Endothelial cell of umbilical vein (primary cell): ENCODE data around the gene PRSS57. TPM values are rescaled to one million over a fixed set of nuclear protein-coding genes. Genes with fewer than 3 reads are reported as not detected.

Experiments
- BruUV-seq: library from RNA; stranded (reverse); fragments of 400-500 nt; replicated peaks from 2 replicates; lab custom pipeline; 2021; lab: Mats Ljungman, UMichigan
- CTCF ChIA-PET: fragments of 300-600, 350-600 bp; sonication (Branson Sonifier 250); formaldehyde crosslinking; loops from one replicate; lab custom pipeline; 2021; ENCODE audit warnings: antibody characterized with exemption, inconsistent platforms; lab: Charles Lee
- POLR2A ChIA-PET: fragments of 300-600, 350-600 bp; sonication (Branson Sonifier 250); formaldehyde crosslinking; loops from one replicate; lab custom pipeline; 2021; ENCODE audit warnings: antibody characterized with exemption, inconsistent platforms; lab: Charles Lee
- DNase-seq: peaks from one replicate; pipeline ENCODE4 v3.0.0-alpha.2; 2011; ENCODE audit warnings: low read depth, low spot score
- FAIRE-seq: peaks from 2 replicates; lab custom pipeline; 2011; peaks lifted over from hg19 to GRCh38; lab: Jason Lieb, UNC
- H2AFZ ChIP-seq: 2 replicates; pipeline ENCODE4 v1.6.0; 2012; ENCODE audit warnings: low read depth, low read length, control low read depth, inconsistent platforms
- H3K27ac ChIP-seq: 2 replicates; pipeline ENCODE4 v1.5.1; 2011; ENCODE audit warnings: low read depth, mild to moderate bottlenecking, control low read depth, low read length, moderate library complexity; ENCODE audit not compliant: insufficient read depth
- H3K27me3 ChIP-seq, 2 experiments: 2 replicates each; pipeline versions ENCODE4 v1.6.0 to v1.6.1; 2011; ENCODE audit warnings: low read length in 2 of 2, mixed read lengths in 1 of 2; ENCODE audit not compliant: control insufficient read depth in 2 of 2, insufficient read depth in 2 of 2
- H3K36me3 ChIP-seq, 2 experiments: 2 replicates in 1 of 2; 3 replicates in 1 of 2; pipeline ENCODE4 v1.5.1; 2011; ENCODE audit warnings: low read length in 2 of 2, mild to moderate bottlenecking in 1 of 2, moderate library complexity in 1 of 2; ENCODE audit not compliant: control insufficient read depth in 2 of 2, insufficient read depth in 2 of 2; ENCODE audit errors: extremely low read depth in 1 of 2
- H3K4me1 ChIP-seq: 3 replicates; pipeline ENCODE4 v1.5.1; 2011; ENCODE audit warnings: mild to moderate bottlenecking, low read length; ENCODE audit not compliant: control insufficient read depth, insufficient read depth; ENCODE audit errors: extremely low read depth
- H3K4me2 ChIP-seq: 2 replicates; pipeline ENCODE4 v1.6.1; 2011; ENCODE audit warnings: low read length, control low read depth, mixed read lengths; ENCODE audit not compliant: insufficient read depth
- H3K4me3 ChIP-seq, 3 experiments: fragments of 200-600 bp in 1 of 3; sonication (generic), shearing (Covaris generic) in 1 of 3; replicated peaks in 1 of 3; 2 replicates each; pipeline ENCODE4 v1.5.1; 2011 to 2016; ENCODE audit warnings: control low read depth in 3 of 3, low read length in 3 of 3, mild to moderate bottlenecking in 2 of 3, inconsistent platforms in 1 of 3, low read depth in 1 of 3, moderate library complexity in 1 of 3; ENCODE audit not compliant: insufficient read depth in 1 of 3
- H3K79me2 ChIP-seq: 2 replicates; pipeline ENCODE4 v1.6.0; 2012; ENCODE audit warnings: low read length, inconsistent platforms; ENCODE audit not compliant: control insufficient read depth, insufficient read depth
- H3K9ac ChIP-seq: replicated peaks from 2 replicates; pipeline ENCODE3; 2011; ENCODE audit warnings: low read length, control low read depth; ENCODE audit not compliant: insufficient read depth; ENCODE audit errors: extremely low read depth
- H3K9me1 ChIP-seq: replicated peaks from 3 replicates; pipeline ENCODE4 v1.6.0; 2011; ENCODE audit warnings: mild to moderate bottlenecking, low read length; ENCODE audit not compliant: control insufficient read depth, insufficient read depth; ENCODE audit errors: extremely low read depth
- H3K9me3 ChIP-seq: replicated peaks from 2 replicates; pipeline ENCODE4 v1.5.1; 2012; ENCODE audit warnings: low read length, inconsistent platforms; ENCODE audit not compliant: control insufficient read depth, insufficient read depth
- H4K20me1 ChIP-seq: replicated peaks from 2 replicates; pipeline ENCODE3; 2011; ENCODE audit warnings: mild to moderate bottlenecking, low read length; ENCODE audit not compliant: control insufficient read depth, insufficient read depth; ENCODE audit errors: extremely low read depth
- EZH2 ChIP-seq: IDR thresholded peaks from 2 replicates; pipeline ENCODE4 v1.6.1; 2012; ENCODE audit warnings: borderline replicate concordance, low read depth, mild to moderate bottlenecking, moderate library complexity, low read length, inconsistent platforms; ENCODE audit not compliant: severe bottlenecking
- FOS ChIP-seq: IDR thresholded peaks from 2 replicates; pipeline ENCODE4 v1.6.1; 2011; ENCODE audit warnings: mild to moderate bottlenecking, low read length, moderate library complexity, borderline replicate concordance; ENCODE audit not compliant: insufficient read depth
- GATA2 ChIP-seq: IDR thresholded peaks from 2 replicates; pipeline ENCODE4 v1.7.0; 2011; ENCODE audit warnings: low read depth, mild to moderate bottlenecking, moderate library complexity, mixed read lengths, low read length; ENCODE audit not compliant: insufficient read length, insufficient read depth
- JUN ChIP-seq: IDR thresholded peaks from 2 replicates; pipeline ENCODE4 v1.6.1; 2011; ENCODE audit warnings: borderline replicate concordance, low read depth; ENCODE audit not compliant: insufficient read length, insufficient read depth
- MYC ChIP-seq: IDR thresholded peaks from one replicate; pipeline ENCODE4 v1.6.1; 2011; ENCODE audit warnings: mild to moderate bottlenecking, low read depth, low read length
- POLR2A ChIP-seq: IDR thresholded peaks from 2 replicates; pipeline ENCODE4 v1.6.1; 2012; ENCODE audit warnings: low read depth, mild to moderate bottlenecking, control low read depth, low read length
- POLR2AphosphoS5 ChIP-seq: IDR thresholded peaks from 2 replicates; pipeline ENCODE4 v1.6.1; 2012; ENCODE audit warnings: low read depth, mild to moderate bottlenecking, control low read depth, low read length, moderate library complexity; ENCODE audit not compliant: insufficient read depth
- dilution Hi-C: fragments of 300-500 bp; cut with MboI; formaldehyde crosslinking; loops from one replicate; pipeline ENCODE4 v1.15.0; 2019; ENCODE audit warnings: low sequenced_read_pairs; ENCODE audit not compliant: extremely low pct_ligation_motif_present
- intact Hi-C: fragments of 100-400 bp; cut with micrococcal nuclease; formaldehyde crosslinking; loops from one replicate; pipeline ENCODE4 v1.10.0; 2022
- polyA plus RNA-seq, 4 experiments: library from polyadenylated mRNA; depleted of rRNA in 3 of 4; stranded (reverse) in 3 of 4; unstranded in 1 of 4; fragments of >200 nt; gene quantifications; 2 replicates each; pipeline versions ENCODE4 v1.2.1 to v1.2.3, GENCODE V29; 2011 to 2012; ENCODE audit warnings: missing spikeins in 1 of 4
- total RNA-seq: library from RNA; stranded (reverse); gene quantifications from 2 replicates; pipeline ENCODE4 v1.2.3, GENCODE V29; 2021
- TF ChIP-seq, protein P1 (sequence below), 2 donors: IDR thresholded peaks; 1 replicate in 1 of 2; 2 replicates in 1 of 2; pipeline ENCODE4 v1.5.1; 2011; ENCODE audit warnings: low read length in 2 of 2, mild to moderate bottlenecking in 2 of 2, moderate library complexity in 2 of 2, control low read depth in 1 of 2, inconsistent platforms in 1 of 2, low read depth in 1 of 2; ENCODE audit not compliant: insufficient read depth in 1 of 2; ENCODE audit errors: extremely low read depth in 1 of 2
- TF ChIP-seq, protein P2 (sequence below): IDR thresholded peaks from 2 replicates; pipeline ENCODE4 v1.6.1; 2011; ENCODE audit not compliant: insufficient read depth, insufficient read length

PRSS57 gene
- total and polyA plus RNA-seq, 2 donors (not counting 3 experiments of a cell fraction or from before 2014, with no cell fraction given), result not detected

DNA sequence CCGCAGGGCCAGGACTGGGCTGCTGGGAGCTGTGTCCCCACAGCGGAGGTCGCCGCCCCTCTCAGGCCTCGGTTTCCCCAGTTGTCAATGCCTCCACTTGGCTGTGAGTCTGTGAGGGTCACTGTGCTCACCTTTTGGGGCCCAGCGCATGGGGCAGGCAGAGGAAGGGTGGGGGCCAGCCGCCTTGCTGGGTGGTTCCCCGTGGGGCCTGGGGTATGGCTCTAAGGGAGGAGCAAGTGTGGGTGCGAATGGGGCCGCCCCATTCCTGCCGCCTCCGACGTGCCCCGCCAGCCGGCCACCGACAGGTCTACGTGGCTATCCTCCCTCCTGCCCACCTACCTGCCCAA, 56.4 kb downstream of the PRSS57 start:
- no peak overlapping the region for H2AFZ ChIP-seq
- H3K79me2 ChIP-seq, result no peaks in the 10 kb centered on the region
- H3K36me3 ChIP-seq, result no peaks in the 10 kb centered on the region
- no peaks in the 10 kb centered on the region for H3K9me1 ChIP-seq
- no peak overlapping the region for H3K4me2 ChIP-seq
- no TSS peak for BruUV-seq
- H4K20me1 ChIP-seq, result no peaks in the 10 kb centered on the region
- H3K4me3 ChIP-seq, result no peak overlapping the region
- ChIA-PET POLR2A (no interaction called here), CTCF (no interaction called here)
- no peaks in the 10 kb centered on the region for H3K27me3 ChIP-seq
- no peak overlapping the region for H3K9ac ChIP-seq
- DNase-seq (no peak), FAIRE-seq (no peak)
- peaks cover 9% of the 10 kb centered on the region for H3K4me1 ChIP-seq
- dilution Hi-C loops, result no loop called here
- H3K27ac ChIP-seq, result no peak overlapping the region
- intact Hi-C loops, result no loop called here
- no peaks in the 10 kb centered on the region for H3K9me3 ChIP-seq
- TF ChIP-seq POLR2A, result no peak
- TF ChIP-seq EZH2, result no peak
- no peak for TF ChIP-seq MYC
- TF ChIP-seq POLR2AphosphoS5, result no peak
- TF ChIP-seq FOS, result no peak
- no peak for TF ChIP-seq GATA2
- TF ChIP-seq, protein P1, sequence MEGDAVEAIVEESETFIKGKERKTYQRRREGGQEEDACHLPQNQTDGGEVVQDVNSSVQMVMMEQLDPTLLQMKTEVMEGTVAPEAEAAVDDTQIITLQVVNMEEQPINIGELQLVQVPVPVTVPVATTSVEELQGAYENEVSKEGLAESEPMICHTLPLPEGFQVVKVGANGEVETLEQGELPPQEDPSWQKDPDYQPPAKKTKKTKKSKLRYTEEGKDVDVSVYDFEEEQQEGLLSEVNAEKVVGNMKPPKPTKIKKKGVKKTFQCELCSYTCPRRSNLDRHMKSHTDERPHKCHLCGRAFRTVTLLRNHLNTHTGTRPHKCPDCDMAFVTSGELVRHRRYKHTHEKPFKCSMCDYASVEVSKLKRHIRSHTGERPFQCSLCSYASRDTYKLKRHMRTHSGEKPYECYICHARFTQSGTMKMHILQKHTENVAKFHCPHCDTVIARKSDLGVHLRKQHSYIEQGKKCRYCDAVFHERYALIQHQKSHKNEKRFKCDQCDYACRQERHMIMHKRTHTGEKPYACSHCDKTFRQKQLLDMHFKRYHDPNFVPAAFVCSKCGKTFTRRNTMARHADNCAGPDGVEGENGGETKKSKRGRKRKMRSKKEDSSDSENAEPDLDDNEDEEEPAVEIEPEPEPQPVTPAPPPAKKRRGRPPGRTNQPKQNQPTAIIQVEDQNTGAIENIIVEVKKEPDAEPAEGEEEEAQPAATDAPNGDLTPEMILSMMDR (IDR thresholded peaks at IDR 0.05; ENCODE audit: extremely low read depth in 1 of 2, insufficient read depth in 1 of 2, low read depth in 1 of 2, low read length in 2 of 2), result no peak
- no peak for TF ChIP-seq JUN
- TF ChIP-seq, protein P2, sequence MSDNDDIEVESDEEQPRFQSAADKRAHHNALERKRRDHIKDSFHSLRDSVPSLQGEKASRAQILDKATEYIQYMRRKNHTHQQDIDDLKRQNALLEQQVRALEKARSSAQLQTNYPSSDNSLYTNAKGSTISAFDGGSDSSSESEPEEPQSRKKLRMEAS, result no peak

Other genes with a start within 250 kb of the PRSS57 start
- 4.2 and 7.5 TPM in 2 replicates for gene SHC2, start 234.4 kb downstream of the PRSS57 start, total RNA-seq
- 11.8 and 16.8 TPM in 2 replicates for gene SHC2, start 234.4 kb downstream of the PRSS57 start, polyA plus RNA-seq
- 0.31 and 0.44 TPM in 2 replicates for gene MADCAM1, start 199.0 kb downstream of the PRSS57 start, total RNA-seq
- 0.06 and 0.07 TPM in 2 replicates for gene MADCAM1, start 199.0 kb downstream of the PRSS57 start, polyA plus RNA-seq
- gene TPGS1, start 188.0 kb downstream of the PRSS57 start, total RNA-seq, result 24.0 and 24.7 TPM in 2 replicates
- gene TPGS1, start 188.0 kb downstream of the PRSS57 start, polyA plus RNA-seq, result 20.9 and 24.2 TPM in 2 replicates
- gene CDC34, start 163.7 kb downstream of the PRSS57 start, total RNA-seq, result 92.9 and 93.2 TPM in 2 replicates
- 90.4 and 101 TPM in 2 replicates for gene CDC34, start 163.7 kb downstream of the PRSS57 start, polyA plus RNA-seq
- gene GZMM, start 151.4 kb downstream of the PRSS57 start, total RNA-seq, result not detected in 2 replicates
- not detected in 2 replicates for gene GZMM, start 151.4 kb downstream of the PRSS57 start, polyA plus RNA-seq
- 466 and 485 TPM in 2 replicates for gene BSG, start 122.9 kb downstream of the PRSS57 start, total RNA-seq
- 661 and 823 TPM in 2 replicates for gene BSG, start 122.9 kb downstream of the PRSS57 start, polyA plus RNA-seq
- 0.37 and 0.53 TPM in 2 replicates for gene HCN2, start 105.6 kb downstream of the PRSS57 start, total RNA-seq
- 0.18 TPM in 2 replicates for gene HCN2, start 105.6 kb downstream of the PRSS57 start, polyA plus RNA-seq
- gene POLRMT, start 61.9 kb downstream of the PRSS57 start, total RNA-seq, result 46.7 and 50.6 TPM in 2 replicates
- 38.9 and 50.8 TPM in 2 replicates for gene POLRMT, start 61.9 kb downstream of the PRSS57 start, polyA plus RNA-seq
- not detected in 2 replicates for gene FGF22, start 55.6 kb downstream of the PRSS57 start, total RNA-seq
- gene FGF22, start 55.6 kb downstream of the PRSS57 start, polyA plus RNA-seq, result 0.06 and 0.07 TPM in 2 replicates
- 58.4 and 61.3 TPM in 2 replicates for gene RNF126, start 32.2 kb downstream of the PRSS57 start, total RNA-seq
- gene RNF126, start 32.2 kb downstream of the PRSS57 start, polyA plus RNA-seq, result 19.2 and 20.5 TPM in 2 replicates
- 19.9 and 30.3 TPM in 2 replicates for gene FSTL3, start 19.1 kb downstream of the PRSS57 start, total RNA-seq
- 45.2 and 70.7 TPM in 2 replicates for gene FSTL3, start 19.1 kb downstream of the PRSS57 start, polyA plus RNA-seq
- 24.2 and 31.8 TPM in 2 replicates for gene PALM, start 13.5 kb upstream of the PRSS57 start, total RNA-seq
- gene PALM, start 13.5 kb upstream of the PRSS57 start, polyA plus RNA-seq, result 3.9 and 5.7 TPM in 2 replicates
- not detected in 2 replicates for gene MISP, start 55.7 kb upstream of the PRSS57 start, total RNA-seq
- gene MISP, start 55.7 kb upstream of the PRSS57 start, polyA plus RNA-seq, result not detected in 2 replicates
- gene PTBP1, start 102.0 kb upstream of the PRSS57 start, total RNA-seq, result 607 and 623 TPM in 2 replicates
- 382 and 465 TPM in 2 replicates for gene PTBP1, start 102.0 kb upstream of the PRSS57 start, polyA plus RNA-seq
- gene PLPPR3, start 126.5 kb upstream of the PRSS57 start, total RNA-seq, result 0.76 and 1.2 TPM in 2 replicates
- gene PLPPR3, start 126.5 kb upstream of the PRSS57 start, polyA plus RNA-seq, result 1.1 and 2.0 TPM in 2 replicates
- not detected in 2 replicates for gene AZU1, start 132.4 kb upstream of the PRSS57 start, total RNA-seq
- 0.12 TPM in 1 of 2 replicates, not detected in the other for gene AZU1, start 132.4 kb upstream of the PRSS57 start, polyA plus RNA-seq
- gene PRTN3, start 145.5 kb upstream of the PRSS57 start, total RNA-seq, result not detected in 2 replicates
- not detected in 2 replicates for gene PRTN3, start 145.5 kb upstream of the PRSS57 start, polyA plus RNA-seq
- not detected in 2 replicates for gene ELANE, start 156.9 kb upstream of the PRSS57 start, total RNA-seq
- gene ELANE, start 156.9 kb upstream of the PRSS57 start, polyA plus RNA-seq, result not detected in 2 replicates
- 0.40 TPM in 1 of 2 replicates, not detected in the other for gene CFD, start 164.2 kb upstream of the PRSS57 start, total RNA-seq
- gene CFD, start 164.2 kb upstream of the PRSS57 start, polyA plus RNA-seq, result 0.25 and 0.53 TPM in 2 replicates
- 54.7 and 63.1 TPM in 2 replicates for gene MED16, start 197.7 kb upstream of the PRSS57 start, total RNA-seq
- 66.5 and 96.6 TPM in 2 replicates for gene MED16, start 197.7 kb upstream of the PRSS57 start, polyA plus RNA-seq
- gene RNU6-9, start 198.0 kb upstream of the PRSS57 start, total RNA-seq, result not detected in 2 replicates
- gene RNU6-9, start 198.0 kb upstream of the PRSS57 start, polyA plus RNA-seq, result not detected in 2 replicates
- 49.6 and 53.9 TPM in 2 replicates for gene R3HDM4, start 217.8 kb upstream of the PRSS57 start, total RNA-seq
- gene R3HDM4, start 217.8 kb upstream of the PRSS57 start, polyA plus RNA-seq, result 51.8 and 70.6 TPM in 2 replicates
- not detected in 2 replicates for gene KISS1R, start 221.9 kb upstream of the PRSS57 start, total RNA-seq
- not detected in 2 replicates for gene KISS1R, start 221.9 kb upstream of the PRSS57 start, polyA plus RNA-seq
- gene ARID3A, start 230.6 kb upstream of the PRSS57 start, total RNA-seq, result 10.8 and 13.2 TPM in 2 replicates
- gene ARID3A, start 230.6 kb upstream of the PRSS57 start, polyA plus RNA-seq, result 5.4 and 7.6 TPM in 2 replicates